WTC11 (cell line): ENCODE measurements around the gene EDN3. TPM values are rescaled to one million over a fixed set of nuclear protein-coding genes. Genes with fewer than 3 reads are reported as not detected.
A peak's percentile ranks its signal among the peaks of the same experiment; 100 is the strongest.

Source experiments
- ATAC-seq: fragments of 200-7000 bp; cut with Tn5 transposase; 2 replicates; pipeline ENCODE4 v1.10.0; 2021; ENCODE audit warnings: mild to moderate bottlenecking, moderate library complexity
- Bru-seq: library from RNA; stranded (reverse); fragments of 400-500 nt; gene quantifications from one replicate; lab custom pipeline; 2021; lab: Mats Ljungman, UMichigan
- CTCF ChIA-PET: fragments of 300-600 bp; sonication (Branson Sonifier 250); formaldehyde crosslinking; loops from one replicate; lab custom pipeline; 2021; ENCODE audit warnings: antibody characterized with exemption; lab: Charles Lee
- POLR2A ChIA-PET: fragments of 350-600 bp; sonication (Branson Sonifier 250); formaldehyde crosslinking; loops from one replicate; lab custom pipeline; 2021; ENCODE audit warnings: antibody characterized with exemption; lab: Charles Lee
- DNase-seq: peaks from one replicate; pipeline ENCODE4 v3.0.0; 2021; ENCODE audit warnings: low spot score
- H3K27ac Mint-ChIP-seq: 2 replicates; pipeline ENCODE4 v1.8.0; 2021; ENCODE audit warnings: mixed read lengths
- H3K27me3 Mint-ChIP-seq: 2 replicates; pipeline ENCODE4 v1.8.0; 2021; ENCODE audit warnings: low read depth, mild to moderate bottlenecking, moderate library complexity, mixed read lengths
- H3K36me3 Mint-ChIP-seq: 2 replicates; pipeline ENCODE4 v1.8.0; 2021; ENCODE audit warnings: mixed read lengths
- H3K4me1 Mint-ChIP-seq: 2 replicates; pipeline ENCODE4 v1.8.0; 2022; ENCODE audit warnings: mixed read lengths
- H3K4me3 Mint-ChIP-seq: 2 replicates; pipeline ENCODE4 v1.8.0; 2021; ENCODE audit warnings: mild to moderate bottlenecking, moderate library complexity, mixed read lengths
- H3K9me3 Mint-ChIP-seq: 2 replicates; pipeline ENCODE4 v1.8.0; 2021; ENCODE audit warnings: mixed read lengths
- AFF4 ChIP-seq: sonication (generic); formaldehyde crosslinking; IDR thresholded peaks from 2 replicates; pipeline ENCODE4 v1.8.1; 2023; ENCODE audit warnings: mild to moderate bottlenecking, missing genetic modification reagents, borderline replicate concordance
- CDX4 ChIP-seq: fragments of 250-450 bp; sonication (Bioruptor Pico); IDR thresholded peaks from 2 replicates; pipeline ENCODE4 v1.9.0; 2021; ENCODE audit warnings: moderate library complexity, mild to moderate bottlenecking, inconsistent platforms, borderline replicate concordance
- E2F4 ChIP-seq: sonication (generic); formaldehyde crosslinking; IDR thresholded peaks from 2 replicates; pipeline ENCODE4 v1.8.1; 2022; ENCODE audit warnings: low read depth, mild to moderate bottlenecking, moderate library complexity, missing genetic modification reagents, borderline replicate concordance
- ETV6 ChIP-seq: sonication (generic); formaldehyde crosslinking; IDR thresholded peaks from 2 replicates; pipeline ENCODE4 v1.8.1; 2022; ENCODE audit warnings: mild to moderate bottlenecking, missing genetic modification reagents
- GTF2I ChIP-seq: fragments of 250-450 bp; sonication (Bioruptor Pico); conservative IDR thresholded peaks from 2 replicates; pipeline ENCODE4 v1.4.0; 2021; ENCODE audit warnings: mild to moderate bottlenecking
- KAT7 ChIP-seq: sonication (generic); formaldehyde crosslinking; IDR thresholded peaks from 2 replicates; pipeline ENCODE4 v1.8.1; 2023; ENCODE audit warnings: missing genetic modification reagents, mild to moderate bottlenecking, borderline replicate concordance
- MXD4 ChIP-seq: fragments of 250-450 bp; sonication (Bioruptor Pico); IDR thresholded peaks from 2 replicates; pipeline ENCODE4 v1.8.0; 2021; ENCODE audit warnings: mild to moderate bottlenecking, moderate library complexity, borderline replicate concordance
- NFATC4 ChIP-seq: fragments of 250-450 bp; sonication (Bioruptor Pico); IDR thresholded peaks from 2 replicates; pipeline ENCODE4 v1.9.0; 2021; ENCODE audit warnings: mild to moderate bottlenecking
- NFE2L1 ChIP-seq: sonication (generic); formaldehyde crosslinking; IDR thresholded peaks from 2 replicates; pipeline ENCODE4 v1.8.1; 2023; ENCODE audit warnings: missing genetic modification reagents
- NFYB ChIP-seq: sonication (generic); formaldehyde crosslinking; conservative IDR thresholded peaks from 2 replicates; pipeline ENCODE4 v1.8.0; 2022; ENCODE audit warnings: low read depth, missing genetic modification reagents
- NR1H2 ChIP-seq: sonication (generic); formaldehyde crosslinking; IDR thresholded peaks from 2 replicates; pipeline ENCODE4 v1.9.0; 2021; ENCODE audit warnings: mild to moderate bottlenecking, moderate library complexity, missing genetic modification reagents
- SMAD4 ChIP-seq: sonication (generic); formaldehyde crosslinking; IDR thresholded peaks from 2 replicates; pipeline ENCODE4 v1.8.0; 2022; ENCODE audit warnings: mild to moderate bottlenecking, missing genetic modification reagents
- ZBTB43 ChIP-seq: sonication (generic); formaldehyde crosslinking; IDR thresholded peaks from 2 replicates; pipeline ENCODE4 v1.8.1; 2023; ENCODE audit warnings: mild to moderate bottlenecking, missing genetic modification reagents
- ZNF138 ChIP-seq: sonication (generic); formaldehyde crosslinking; conservative IDR thresholded peaks from 2 replicates; pipeline ENCODE4 v1.8.1; 2022; ENCODE audit warnings: mild to moderate bottlenecking, moderate library complexity, missing genetic modification reagents
- ZNF219 ChIP-seq: sonication (generic); formaldehyde crosslinking; IDR thresholded peaks from 2 replicates; pipeline ENCODE4 v1.8.0; 2023; ENCODE audit warnings: missing genetic modification reagents, mild to moderate bottlenecking, borderline replicate concordance
- ZNF263 ChIP-seq: sonication (generic); formaldehyde crosslinking; IDR thresholded peaks from 2 replicates; pipeline ENCODE4 v1.8.1; 2022; ENCODE audit warnings: low read depth, mild to moderate bottlenecking, moderate library complexity, missing genetic modification reagents
- ZNF671 ChIP-seq: fragments of 250-450 bp; sonication (Bioruptor Pico); IDR thresholded peaks from 2 replicates; pipeline ENCODE4 v1.8.0; 2021; ENCODE audit warnings: mild to moderate bottlenecking
- long read RNA-seq, 3 experiments: library from RNA in 1 of 3; library from capped mRNA in 1 of 3; library from polyadenylated mRNA in 1 of 3; unstranded in 2 of 3; stranded (forward) in 1 of 3; transcript quantifications; one replicate each; pipeline ENCODE4 v2.0.0, GENCODE V29; 2021
- total RNA-seq: library from RNA; stranded (reverse); gene quantifications from 3 replicates; pipeline ENCODE4 v1.2.3, GENCODE V29; 2021
- TF ChIP-seq, protein P1 (sequence below): sonication (generic); formaldehyde crosslinking; IDR thresholded peaks from 2 replicates; pipeline ENCODE4 v1.8.1; 2022; ENCODE audit warnings: mild to moderate bottlenecking, moderate library complexity, missing genetic modification reagents
- TF ChIP-seq, protein P2 (sequence below): sonication (generic); formaldehyde crosslinking; IDR thresholded peaks from 2 replicates; pipeline ENCODE4 v1.8.0; 2022; ENCODE audit warnings: mild to moderate bottlenecking, missing genetic modification reagents

Gene EDN3
- total RNA-seq (0.09 to 0.25 TPM (median 0.13 TPM) in 3 replicates), Bru-seq, nascent RNA (percentile 9 among the genes with signal in this experiment)
- long read RNA-seq, experiment 1, partial matches to known transcripts = 0 of 1 reads
- long read RNA-seq, experiment 1, other reads (novel, unspliced or antisense) = 0 of 1 reads
- long read RNA-seq, experiment 2 = 0 reads
- long read RNA-seq, experiment 3 = 0 reads

- peaks cover 76% of the 10 kb centered on the region for H3K27me3 Mint-ChIP-seq
- no peak within 1 kb of the TSS for H3K27ac Mint-ChIP-seq
- TF ChIP-seq ZNF263 (CRISPR knock-in tag) (peak; percentile 75; the same call in 1 of the 2 replicates), ZNF138 (no peak), ZNF219 (CRISPR knock-in tag) (no peak), GTF2I (peak; percentile 85), ZNF671 (CRISPR knock-in tag) (no peak)
- TF ChIP-seq, protein P1, sequence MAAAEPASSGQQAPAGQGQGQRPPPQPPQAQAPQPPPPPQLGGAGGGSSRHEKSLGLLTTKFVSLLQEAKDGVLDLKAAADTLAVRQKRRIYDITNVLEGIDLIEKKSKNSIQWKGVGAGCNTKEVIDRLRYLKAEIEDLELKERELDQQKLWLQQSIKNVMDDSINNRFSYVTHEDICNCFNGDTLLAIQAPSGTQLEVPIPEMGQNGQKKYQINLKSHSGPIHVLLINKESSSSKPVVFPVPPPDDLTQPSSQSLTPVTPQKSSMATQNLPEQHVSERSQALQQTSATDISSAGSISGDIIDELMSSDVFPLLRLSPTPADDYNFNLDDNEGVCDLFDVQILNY (CRISPR knock-in tag) = 0 out of 2 replicates have a peak, but pooled peaks have one; percentile 40
- ATAC-seq (peak; percentile 76), DNase-seq (peak; percentile 57)
- ChIA-PET POLR2A (no interaction called here), CTCF (interaction anchor here (0.8 to 1.0 kb wide), 2 partner anchors 56 to 92 kb away, joined by 3 to 4 read pairs; no protein-coding TSS in a partner anchor)
- H3K36me3 Mint-ChIP-seq = no peaks in the 10 kb centered on the region
- peak within 1 kb of the TSS; percentile 67 for H3K4me3 Mint-ChIP-seq
- 0 out of 2 replicates have a peak, but pooled peaks cover 2% of the 10 kb centered on the region for H3K4me1 Mint-ChIP-seq
- no peaks in the 10 kb centered on the region for H3K9me3 Mint-ChIP-seq
Measured at GRCh38 chr20:59300333-59301081, at the start of gene EDN3. EDN3 (plus strand) TSS chr20:59300611; CDS start chr20:59300813, 202 bp downstream.

DNA sequence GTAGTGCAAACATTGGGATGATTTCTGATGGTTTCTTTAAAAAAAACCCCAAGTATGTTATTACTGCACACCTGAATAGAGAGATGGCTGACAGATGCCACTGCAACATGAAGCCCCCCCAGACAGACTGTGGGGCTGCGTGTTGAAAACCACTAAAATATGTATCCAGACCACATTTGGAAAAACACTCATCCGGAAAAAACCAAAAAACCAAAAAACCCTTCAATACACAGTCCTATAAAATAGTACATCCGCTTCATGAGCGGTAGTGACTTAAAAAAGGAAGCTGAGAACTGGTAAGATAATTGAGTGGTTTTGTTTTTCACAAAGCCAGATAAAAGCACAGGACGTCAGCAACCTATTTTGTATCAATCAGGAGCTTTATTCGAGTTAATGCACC, 47.1 kb upstream of the EDN3 start:
- H3K4me3 Mint-ChIP-seq = no peak overlapping the region
- no peaks in the 10 kb centered on the region for H3K36me3 Mint-ChIP-seq
- CTCF ChIA-PET = interaction anchor here (0.6 to 1.3 kb wide), 5 partner anchors 16 to 382 kb away, joined by 3 to 4 read pairs (median 3); no protein-coding TSS in a partner anchor
- no peak for ATAC-seq
- peaks cover 6% of the 10 kb centered on the region for H3K9me3 Mint-ChIP-seq
- peaks cover 34% of the 10 kb centered on the region for H3K27me3 Mint-ChIP-seq
- TF ChIP-seq NFE2L1 (CRISPR knock-in tag) (no peak), ZNF219 (CRISPR knock-in tag) (no peak), AFF4 (no peak), ETV6 (CRISPR knock-in tag) (no peak), NR1H2 (CRISPR knock-in tag) (no peak), CDX4 (CRISPR knock-in tag) (no peak), SMAD4 (no peak), KAT7 (CRISPR knock-in tag) (no peak), E2F4 (CRISPR knock-in tag) (no peak), ZBTB43 (CRISPR knock-in tag) (no peak), NFATC4 (CRISPR knock-in tag) (no peak), MXD4 (CRISPR knock-in tag) (no peak), NFYB (no peak)
- TF ChIP-seq, protein P2, sequence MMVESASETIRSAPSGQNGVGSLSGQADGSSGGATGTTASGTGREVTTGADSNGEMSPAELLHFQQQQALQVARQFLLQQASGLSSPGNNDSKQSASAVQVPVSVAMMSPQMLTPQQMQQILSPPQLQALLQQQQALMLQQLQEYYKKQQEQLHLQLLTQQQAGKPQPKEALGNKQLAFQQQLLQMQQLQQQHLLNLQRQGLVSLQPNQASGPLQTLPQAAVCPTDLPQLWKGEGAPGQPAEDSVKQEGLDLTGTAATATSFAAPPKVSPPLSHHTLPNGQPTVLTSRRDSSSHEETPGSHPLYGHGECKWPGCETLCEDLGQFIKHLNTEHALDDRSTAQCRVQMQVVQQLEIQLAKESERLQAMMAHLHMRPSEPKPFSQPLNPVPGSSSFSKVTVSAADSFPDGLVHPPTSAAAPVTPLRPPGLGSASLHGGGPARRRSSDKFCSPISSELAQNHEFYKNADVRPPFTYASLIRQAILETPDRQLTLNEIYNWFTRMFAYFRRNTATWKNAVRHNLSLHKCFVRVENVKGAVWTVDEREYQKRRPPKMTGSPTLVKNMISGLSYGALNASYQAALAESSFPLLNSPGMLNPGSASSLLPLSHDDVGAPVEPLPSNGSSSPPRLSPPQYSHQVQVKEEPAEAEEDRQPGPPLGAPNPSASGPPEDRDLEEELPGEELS (CRISPR knock-in tag) = no peak
- DNase-seq = no peak
- H3K27ac Mint-ChIP-seq = no peak overlapping the region
- H3K4me1 Mint-ChIP-seq = peaks cover 3% of the 10 kb centered on the region
- POLR2A ChIA-PET = no interaction called here
